Measurements from ENCODE around the gene TRPT1. TPM values are rescaled to one million over a fixed set of nuclear protein-coding genes. Genes with fewer than 3 reads are reported as not detected.
A peak's percentile ranks its signal among the peaks of the same experiment; 100 is the strongest.

The TRPT1 gene
- total and polyA plus RNA-seq, 9 of the 15 experiments (the other 6 are each of a cell fraction or from before 2014, with no cell fraction given), result 4.6 to 41.7 (median 23.1) TPM

DNA sequence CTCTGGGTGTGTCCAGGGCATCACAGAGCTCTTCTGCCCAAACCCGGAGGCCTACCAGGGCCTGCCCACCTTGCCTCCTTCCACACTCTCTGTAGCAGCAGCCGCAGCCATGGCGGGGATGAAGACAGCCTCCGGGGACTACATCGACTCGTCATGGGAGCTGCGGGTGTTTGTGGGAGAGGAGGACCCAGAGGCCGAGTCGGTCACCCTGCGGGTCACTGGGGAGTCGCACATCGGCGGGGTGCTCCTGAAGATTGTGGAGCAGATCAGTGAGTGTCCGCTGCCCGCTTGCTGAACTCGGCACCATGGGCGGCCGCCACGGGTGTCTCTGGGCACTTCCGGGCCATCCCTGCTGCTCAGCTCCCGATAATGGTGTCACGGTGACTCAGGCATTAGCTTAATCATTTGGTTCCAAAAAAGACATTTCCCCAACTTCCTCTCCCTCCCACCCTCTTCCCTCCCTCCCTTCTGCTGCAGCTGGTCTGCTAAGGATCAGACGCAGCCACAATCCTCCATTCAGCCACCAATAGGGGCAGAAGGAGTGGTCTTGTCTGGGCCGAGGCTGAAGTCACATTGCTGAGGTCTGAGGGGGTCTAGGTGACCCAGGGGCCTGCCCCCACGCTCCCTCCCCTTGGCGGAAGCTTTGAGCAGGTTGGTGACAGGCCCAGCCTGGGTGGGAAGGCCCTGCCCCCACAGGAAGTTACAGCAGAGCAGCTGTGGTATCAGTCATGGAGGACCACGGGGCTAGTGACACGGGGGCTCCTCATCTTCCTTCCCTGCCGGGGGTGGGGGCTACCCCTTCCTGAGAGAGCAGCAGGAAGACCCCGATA is 18.5 kb downstream of the TRPT1 start (continued):
- TF ChIP-seq, protein P1, sequence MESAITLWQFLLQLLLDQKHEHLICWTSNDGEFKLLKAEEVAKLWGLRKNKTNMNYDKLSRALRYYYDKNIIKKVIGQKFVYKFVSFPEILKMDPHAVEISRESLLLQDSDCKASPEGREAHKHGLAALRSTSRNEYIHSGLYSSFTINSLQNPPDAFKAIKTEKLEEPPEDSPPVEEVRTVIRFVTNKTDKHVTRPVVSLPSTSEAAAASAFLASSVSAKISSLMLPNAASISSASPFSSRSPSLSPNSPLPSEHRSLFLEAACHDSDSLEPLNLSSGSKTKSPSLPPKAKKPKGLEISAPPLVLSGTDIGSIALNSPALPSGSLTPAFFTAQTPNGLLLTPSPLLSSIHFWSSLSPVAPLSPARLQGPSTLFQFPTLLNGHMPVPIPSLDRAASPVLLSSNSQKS (CRISPR knock-in tag; IDR thresholded peaks at IDR 0.05), result no peak
- peak; percentile 58 for TF ChIP-seq RBBP5 (IDR thresholded peaks at IDR 0.05; ENCODE audit: borderline replicate concordance, insufficient read depth, low read length, poor library complexity, severe bottlenecking)
- TF ChIP-seq RBM22 (IDR thresholded peaks at IDR 0.05; ENCODE audit: low read depth, low read length, poor library complexity, severe bottlenecking), result no peak
- TF ChIP-seq KLF13 (tag; IDR thresholded peaks at IDR 0.05; ENCODE audit: borderline replicate concordance, low read depth), result 0 out of 2 replicates have a peak, but pooled peaks have one; percentile 15
- TF ChIP-seq SMAD4 (CRISPR knock-in tag; conservative IDR thresholded peaks at IDR 0.05), result peak; percentile 67
- TF ChIP-seq ZNF324 (CRISPR knock-in tag; IDR thresholded peaks at IDR 0.05), result no peak
- peak; percentile 84 for TF ChIP-seq MAFK (IDR thresholded peaks at IDR 0.05; ENCODE audit: low read length)
- TF ChIP-seq GABPB1 (CRISPR knock-in tag; IDR thresholded peaks at IDR 0.05), result peak; percentile 84
- TF ChIP-seq, protein P2, sequence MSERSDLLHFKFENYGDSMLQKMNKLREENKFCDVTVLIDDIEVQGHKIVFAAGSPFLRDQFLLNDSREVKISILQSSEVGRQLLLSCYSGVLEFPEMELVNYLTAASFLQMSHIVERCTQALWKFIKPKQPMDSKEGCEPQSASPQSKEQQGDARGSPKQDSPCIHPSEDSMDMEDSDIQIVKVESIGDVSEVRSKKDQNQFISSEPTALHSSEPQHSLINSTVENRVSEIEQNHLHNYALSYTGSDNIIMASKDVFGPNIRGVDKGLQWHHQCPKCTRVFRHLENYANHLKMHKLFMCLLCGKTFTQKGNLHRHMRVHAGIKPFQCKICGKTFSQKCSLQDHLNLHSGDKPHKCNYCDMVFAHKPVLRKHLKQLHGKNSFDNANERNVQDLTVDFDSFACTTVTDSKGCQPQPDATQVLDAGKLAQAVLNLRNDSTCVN (CRISPR knock-in tag; IDR thresholded peaks at IDR 0.05), result no peak
- TF ChIP-seq, protein P3, sequence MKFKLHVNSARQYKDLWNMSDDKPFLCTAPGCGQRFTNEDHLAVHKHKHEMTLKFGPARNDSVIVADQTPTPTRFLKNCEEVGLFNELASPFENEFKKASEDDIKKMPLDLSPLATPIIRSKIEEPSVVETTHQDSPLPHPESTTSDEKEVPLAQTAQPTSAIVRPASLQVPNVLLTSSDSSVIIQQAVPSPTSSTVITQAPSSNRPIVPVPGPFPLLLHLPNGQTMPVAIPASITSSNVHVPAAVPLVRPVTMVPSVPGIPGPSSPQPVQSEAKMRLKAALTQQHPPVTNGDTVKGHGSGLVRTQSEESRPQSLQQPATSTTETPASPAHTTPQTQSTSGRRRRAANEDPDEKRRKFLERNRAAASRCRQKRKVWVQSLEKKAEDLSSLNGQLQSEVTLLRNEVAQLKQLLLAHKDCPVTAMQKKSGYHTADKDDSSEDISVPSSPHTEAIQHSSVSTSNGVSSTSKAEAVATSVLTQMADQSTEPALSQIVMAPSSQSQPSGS (CRISPR knock-in tag; IDR thresholded peaks at IDR 0.05), result no peak
- TF ChIP-seq FOXJ2 (tag; IDR thresholded peaks at IDR 0.05), result 0 out of 2 replicates have a peak, but pooled peaks have one; percentile 52
- peak; percentile 17; the same call in 1 of the 2 replicates for TF ChIP-seq ZNF239 (CRISPR knock-in tag; IDR thresholded peaks at IDR 0.05)
- no peak for TF ChIP-seq HOXB6 (CRISPR knock-in tag; IDR thresholded peaks at IDR 0.05; ENCODE audit: borderline replicate concordance)
- TF ChIP-seq, protein P4, sequence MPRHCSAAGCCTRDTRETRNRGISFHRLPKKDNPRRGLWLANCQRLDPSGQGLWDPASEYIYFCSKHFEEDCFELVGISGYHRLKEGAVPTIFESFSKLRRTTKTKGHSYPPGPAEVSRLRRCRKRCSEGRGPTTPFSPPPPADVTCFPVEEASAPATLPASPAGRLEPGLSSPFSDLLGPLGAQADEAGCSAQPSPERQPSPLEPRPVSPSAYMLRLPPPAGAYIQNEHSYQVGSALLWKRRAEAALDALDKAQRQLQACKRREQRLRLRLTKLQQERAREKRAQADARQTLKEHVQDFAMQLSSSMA (CRISPR knock-in tag; IDR thresholded peaks at IDR 0.05), result no peak
- TF ChIP-seq ZNF707 (CRISPR knock-in tag; conservative IDR thresholded peaks at IDR 0.05), result no peak
- TF ChIP-seq ZSCAN29 (IDR thresholded peaks at IDR 0.05), result no peak
- TF ChIP-seq, protein P5, sequence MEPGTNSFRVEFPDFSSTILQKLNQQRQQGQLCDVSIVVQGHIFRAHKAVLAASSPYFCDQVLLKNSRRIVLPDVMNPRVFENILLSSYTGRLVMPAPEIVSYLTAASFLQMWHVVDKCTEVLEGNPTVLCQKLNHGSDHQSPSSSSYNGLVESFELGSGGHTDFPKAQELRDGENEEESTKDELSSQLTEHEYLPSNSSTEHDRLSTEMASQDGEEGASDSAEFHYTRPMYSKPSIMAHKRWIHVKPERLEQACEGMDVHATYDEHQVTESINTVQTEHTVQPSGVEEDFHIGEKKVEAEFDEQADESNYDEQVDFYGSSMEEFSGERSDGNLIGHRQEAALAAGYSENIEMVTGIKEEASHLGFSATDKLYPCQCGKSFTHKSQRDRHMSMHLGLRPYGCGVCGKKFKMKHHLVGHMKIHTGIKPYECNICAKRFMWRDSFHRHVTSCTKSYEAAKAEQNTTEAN (CRISPR knock-in tag; IDR thresholded peaks at IDR 0.05), result no peak
- no peak for TF ChIP-seq ZNF408 (CRISPR knock-in tag; IDR thresholded peaks at IDR 0.05; ENCODE audit: low read depth)
- no peak for TF ChIP-seq SMARCA5 (IDR thresholded peaks at IDR 0.05)
- no peak for TF ChIP-seq ZSCAN32 (CRISPR knock-in tag; IDR thresholded peaks at IDR 0.05)
- TF ChIP-seq CREBBP (IDR thresholded peaks at IDR 0.05; ENCODE audit: low read depth, low read length), result no peak
- TF ChIP-seq KAT8 (IDR thresholded peaks at IDR 0.05; ENCODE audit: low read depth), result no peak
- peak; percentile 56; the same call in 1 of the 2 replicates for TF ChIP-seq PHF8 (IDR thresholded peaks at IDR 0.05; ENCODE audit: borderline replicate concordance, low read length)
